SJCRH30 (cell line): ENCODE results near the gene CD2BP2. TPM values are rescaled to one million over a fixed set of nuclear protein-coding genes. Genes with fewer than 3 reads are reported as not detected.

ENCODE experiments used
- DNase-seq, 2 experiments: peaks; one replicate each; pipeline ENCODE4 v3.0.0-alpha.2; 2015 to 2020
- H3K27ac ChIP-seq: fragments of 250-450 bp; sonication (Bioruptor Pico); 2 replicates; pipeline ENCODE4 v1.5.1; 2020; ENCODE audit warnings: mild to moderate bottlenecking, moderate library complexity
- H3K27me3 ChIP-seq: fragments of 250-450 bp; sonication (Bioruptor Pico); 2 replicates; pipeline ENCODE4 v1.5.1; 2020; ENCODE audit warnings: mild to moderate bottlenecking, moderate library complexity
- H3K36me3 ChIP-seq: fragments of 250-450 bp; sonication (Bioruptor Pico); 2 replicates; pipeline ENCODE4 v1.5.1; 2020; ENCODE audit warnings: mild to moderate bottlenecking, moderate library complexity
- H3K4me1 ChIP-seq: fragments of 250-450 bp; sonication (Bioruptor Pico); 2 replicates; pipeline ENCODE4 v1.5.1; 2020; ENCODE audit warnings: mild to moderate bottlenecking, moderate library complexity
- H3K4me3 ChIP-seq: fragments of 250-450 bp; sonication (Bioruptor Pico); 2 replicates; pipeline ENCODE4 v1.5.1; 2020; ENCODE audit warnings: mild to moderate bottlenecking, moderate library complexity
- H3K9me3 ChIP-seq: fragments of 250-450 bp; sonication (Bioruptor Pico); replicated peaks from 2 replicates; pipeline ENCODE4 v1.5.1; 2020; ENCODE audit warnings: mild to moderate bottlenecking, moderate library complexity
- total RNA-seq: library from RNA; depleted of rRNA; stranded (reverse); fragments of >200 nt; shearing (Covaris generic); gene quantifications from 2 replicates; pipeline ENCODE4 v1.2.3, GENCODE V29; 2014

Gene CD2BP2
- total RNA-seq, 1 experiment from 2014 or later: 52.2 TPM

DNA sequence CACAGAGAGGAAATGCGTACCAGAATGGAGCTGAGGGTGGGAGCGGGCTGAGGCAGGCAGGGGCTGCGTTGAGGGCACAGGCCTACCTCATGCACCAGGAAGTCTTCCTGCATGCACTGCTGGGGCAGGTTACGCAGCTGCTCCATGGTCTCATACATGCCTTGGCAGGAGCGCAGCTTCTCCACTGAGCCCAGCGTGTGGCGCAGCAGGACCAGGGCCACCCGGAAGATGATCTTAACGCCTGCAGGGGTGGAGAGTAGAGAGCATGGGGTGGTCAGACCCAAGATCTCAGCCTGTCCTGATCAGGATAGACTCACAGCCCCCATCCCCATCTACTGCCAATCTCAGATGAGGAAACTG lies 3.4 kb upstream of the CD2BP2 start:
- Histone ChIP-seq H3K27ac (no peak overlapping the region), H3K4me3 (no peak overlapping the region), H3K9me3 (no peaks in the 10 kb centered on the region), H3K36me3 (peaks cover 31% of the 10 kb centered on the region; the same call in 1 of the 2 replicates), H3K27me3 (no peaks in the 10 kb centered on the region), H3K4me1 (peaks cover 3% of the 10 kb centered on the region; the same call in 1 of the 2 replicates)
- no peak for DNase-seq

DNA sequence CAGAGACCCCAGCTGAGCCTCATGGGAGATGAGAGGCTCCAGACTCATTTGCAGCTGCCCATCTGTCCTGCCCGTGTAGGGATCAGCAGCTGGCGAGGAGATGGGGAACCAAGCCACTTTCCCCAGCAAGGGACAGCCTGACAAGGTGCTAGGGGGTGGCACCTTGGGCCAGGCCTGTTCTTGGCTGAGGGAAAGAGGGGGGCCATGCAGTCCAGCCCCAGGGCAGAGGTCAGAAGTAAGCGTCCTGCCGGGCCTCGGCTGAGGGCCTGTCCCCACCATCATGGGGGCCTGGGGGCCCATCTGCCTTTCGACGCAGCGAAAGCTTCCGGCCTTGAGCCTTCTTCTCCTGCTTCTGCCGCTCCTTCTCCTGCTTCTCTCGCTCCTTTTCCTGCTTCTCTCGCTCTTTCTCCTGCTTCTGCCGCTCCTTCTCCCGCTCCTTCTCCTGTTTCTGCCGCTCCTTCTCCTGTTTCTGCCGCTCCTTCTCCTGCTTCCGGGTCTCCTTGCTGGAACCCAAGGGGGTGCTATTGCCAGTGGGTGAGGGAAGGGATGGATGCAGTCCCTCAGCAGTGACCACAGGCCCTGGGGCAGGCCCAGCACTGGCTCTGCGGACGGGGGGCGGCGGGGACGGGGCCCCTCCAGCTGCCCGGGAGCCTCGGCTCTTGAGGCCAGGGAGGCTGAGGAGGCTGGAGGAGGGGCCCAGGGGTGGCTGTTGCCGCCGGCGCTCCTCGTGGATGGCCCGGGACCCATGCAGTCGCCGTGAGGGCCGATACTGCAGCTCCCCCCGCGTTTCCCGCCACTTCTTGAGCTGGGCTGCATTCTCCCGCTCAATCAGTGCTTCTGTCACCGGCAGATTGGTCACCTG lies 2.8 kb upstream of the CD2BP2 start:
- DNase-seq: no peak
- H3K27me3 ChIP-seq: no peaks in the 10 kb centered on the region
- no peak overlapping the region for H3K27ac ChIP-seq
- peaks cover 3% of the 10 kb centered on the region; the same call in 1 of the 2 replicates for H3K4me1 ChIP-seq
- no peaks in the 10 kb centered on the region for H3K9me3 ChIP-seq
- peaks cover 30% of the 10 kb centered on the region for H3K36me3 ChIP-seq
- H3K4me3 ChIP-seq: no peak overlapping the region

- no peak for DNase-seq
- Histone ChIP-seq H3K27me3 (no peaks in the 10 kb centered on the region), H3K36me3 (peaks cover 31% of the 10 kb centered on the region), H3K9me3 (no peaks in the 10 kb centered on the region), H3K27ac (no peak overlapping the region), H3K4me3 (no peak overlapping the region), H3K4me1 (peaks cover 3% of the 10 kb centered on the region; the same call in 1 of the 2 replicates)
These were observed 2.1 kb upstream of the CD2BP2 start for GRCh38 chr16:30357085-30357714.

DNA sequence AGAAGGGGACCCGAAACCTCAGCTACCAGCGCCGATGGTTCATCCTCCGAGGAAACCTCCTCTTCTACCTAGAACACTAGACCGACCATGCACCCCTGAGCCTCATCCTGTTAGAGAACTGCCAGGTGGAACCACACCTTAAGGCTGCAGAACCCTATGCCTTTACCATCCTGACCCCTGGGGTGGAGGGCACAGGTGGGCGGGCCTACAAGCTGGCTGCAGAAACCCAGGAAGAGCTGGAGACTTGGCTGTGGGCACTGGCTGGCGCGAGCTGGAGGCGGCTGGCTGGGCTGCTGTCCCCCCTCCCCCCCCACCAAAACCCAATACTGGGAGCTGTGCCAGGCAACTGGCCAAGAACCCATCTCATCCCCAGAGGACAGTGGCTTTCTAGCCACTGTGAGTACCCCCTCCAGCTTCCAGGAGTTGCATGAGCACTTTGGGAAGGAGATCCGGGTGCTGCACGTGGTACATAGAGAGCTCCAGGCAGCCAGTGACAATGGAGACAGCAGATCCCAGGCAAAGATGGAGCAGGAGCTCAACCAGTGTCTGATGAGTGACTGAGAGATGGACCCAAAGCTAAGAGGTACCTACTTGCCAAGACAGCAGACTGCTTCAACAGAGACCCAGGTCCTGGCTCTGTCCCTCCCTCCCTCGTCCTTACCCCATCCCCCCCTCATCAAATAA lies 1.4 kb upstream of the CD2BP2 start:
- H3K4me3 ChIP-seq: no peak overlapping the region
- H3K4me1 ChIP-seq: peaks cover 3% of the 10 kb centered on the region; the same call in 1 of the 2 replicates
- H3K9me3 ChIP-seq: no peaks in the 10 kb centered on the region
- DNase-seq: no peak
- H3K36me3 ChIP-seq: peaks cover 32% of the 10 kb centered on the region
- no peaks in the 10 kb centered on the region for H3K27me3 ChIP-seq
- no peak overlapping the region for H3K27ac ChIP-seq

GRCh38 chr16:30355954-30356308 lies 823 bp upstream of the CD2BP2 start:
- Histone ChIP-seq H3K4me1 (peaks cover 3% of the 10 kb centered on the region; the same call in 1 of the 2 replicates), H3K27ac (peak overlapping the region; percentile 93), H3K27me3 (no peaks in the 10 kb centered on the region), H3K9me3 (no peaks in the 10 kb centered on the region), H3K36me3 (peaks cover 33% of the 10 kb centered on the region), H3K4me3 (peak overlapping the region; percentile 88)
- no peak for DNase-seq

DNA sequence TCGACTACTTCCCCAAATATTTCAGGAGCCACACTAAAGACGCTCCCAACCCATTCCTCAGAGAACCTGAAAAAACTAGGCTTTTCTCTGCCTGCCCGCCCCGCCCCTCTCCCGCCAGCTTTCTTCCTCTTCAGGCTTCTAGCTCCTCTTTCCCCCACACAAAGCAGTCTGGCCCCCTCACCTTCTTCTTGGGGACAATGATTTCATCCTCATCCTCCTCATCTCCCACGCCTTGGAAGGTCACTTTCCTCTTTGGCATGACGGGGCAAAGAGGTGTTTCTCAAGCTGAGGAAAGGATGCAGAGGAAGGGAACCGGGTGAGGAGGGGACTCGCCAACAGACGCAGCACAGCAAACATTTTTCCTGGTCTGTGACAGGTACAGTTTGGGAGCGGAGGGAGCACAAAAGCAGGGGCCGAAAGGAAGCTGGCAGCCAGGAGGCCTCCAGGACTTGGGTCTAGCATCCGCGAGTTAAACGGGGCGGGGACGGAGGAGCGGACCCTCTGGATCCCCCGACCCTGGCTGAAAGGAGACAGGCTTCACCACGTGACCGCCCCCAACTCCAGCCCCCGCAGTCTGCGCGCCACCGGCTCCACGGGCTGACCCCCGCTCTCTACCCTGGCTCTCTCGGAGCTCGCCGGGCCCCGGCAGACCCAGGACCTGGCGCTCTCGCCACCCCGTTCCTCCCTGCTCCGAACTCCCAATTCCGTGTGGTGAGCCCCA lies 525 bp downstream of the CD2BP2 start:
- peak in 1 of 2 experiments; percentile 39 for DNase-seq

GRCh38 chr16:30353438-30354129 lies 1.5 kb downstream of the CD2BP2 start:
- Histone ChIP-seq H3K36me3 (peaks cover 36% of the 10 kb centered on the region), H3K27me3 (no peaks in the 10 kb centered on the region), H3K4me1 (peaks cover 3% of the 10 kb centered on the region; the same call in 1 of the 2 replicates), H3K27ac (no peak overlapping the region), H3K4me3 (no peak overlapping the region; the same call in 1 of the 2 replicates), H3K9me3 (no peaks in the 10 kb centered on the region)
- DNase-seq: no peak

More for the DNA sequence above, 525 bp downstream of the CD2BP2 start:
- H3K27me3 ChIP-seq: no peaks in the 10 kb centered on the region
- H3K36me3 ChIP-seq: peaks cover 42% of the 10 kb centered on the region
- peak overlapping the region; percentile 88 for H3K4me3 ChIP-seq
- peak overlapping the region; percentile 93 for H3K27ac ChIP-seq
- H3K4me1 ChIP-seq: peaks cover 3% of the 10 kb centered on the region; the same call in 1 of the 2 replicates
- H3K9me3 ChIP-seq: no peaks in the 10 kb centered on the region

DNA sequence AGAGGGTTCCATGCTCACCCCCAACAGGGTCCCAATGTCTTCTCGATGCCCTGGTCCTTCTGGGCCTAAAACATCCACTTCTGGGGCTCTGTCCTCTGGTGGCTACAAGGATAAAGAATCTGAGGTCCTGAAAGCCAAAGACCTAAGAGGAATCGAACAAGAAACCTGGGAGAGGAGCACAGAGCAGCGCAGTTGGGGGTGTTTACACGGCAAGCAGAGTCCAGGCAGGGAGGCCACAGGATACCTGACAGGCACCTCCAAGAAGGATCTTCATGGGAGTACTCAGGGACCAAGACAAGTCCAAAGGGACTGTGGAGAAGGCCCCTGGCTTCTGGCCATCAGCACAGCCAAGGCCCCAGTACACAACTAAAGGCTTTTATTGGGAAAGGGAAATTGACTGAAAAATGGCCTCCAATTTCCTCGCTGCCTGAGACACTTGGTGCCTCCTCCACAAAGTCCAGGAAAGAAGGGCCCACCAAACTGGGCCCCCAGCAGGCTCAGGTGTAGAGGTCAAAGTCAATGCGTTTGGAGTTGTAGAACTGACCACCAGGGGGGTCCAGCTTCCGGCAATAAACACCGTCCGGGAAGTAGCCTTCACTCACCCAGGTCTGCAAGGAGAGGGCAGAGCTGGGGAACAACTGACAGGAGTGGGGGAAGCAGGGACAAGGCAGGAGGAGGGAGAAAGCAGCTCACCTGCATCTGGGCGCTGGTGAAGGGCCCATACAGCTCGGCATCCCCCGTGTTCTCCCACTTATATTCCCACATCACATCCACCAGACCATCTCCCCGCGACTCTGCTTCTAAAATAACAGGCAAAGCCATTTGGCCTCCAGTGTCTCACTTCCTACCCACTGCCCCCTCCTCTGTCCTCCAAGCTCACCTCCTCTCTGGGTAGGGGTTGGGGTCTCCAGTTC lies 2.4 kb downstream of the CD2BP2 start:
- Histone ChIP-seq H3K4me3 (no peak overlapping the region), H3K27ac (no peak overlapping the region), H3K27me3 (no peaks in the 10 kb centered on the region), H3K36me3 (peaks cover 33% of the 10 kb centered on the region), H3K4me1 (peaks cover 3% of the 10 kb centered on the region; the same call in 1 of the 2 replicates), H3K9me3 (no peaks in the 10 kb centered on the region)
- DNase-seq: no peak

- Histone ChIP-seq H3K27ac (no peak overlapping the region), H3K36me3 (peaks cover 28% of the 10 kb centered on the region)
These were observed 3.3 kb downstream of the CD2BP2 start for GRCh38 chr16:30351586-30352419.

DNA sequence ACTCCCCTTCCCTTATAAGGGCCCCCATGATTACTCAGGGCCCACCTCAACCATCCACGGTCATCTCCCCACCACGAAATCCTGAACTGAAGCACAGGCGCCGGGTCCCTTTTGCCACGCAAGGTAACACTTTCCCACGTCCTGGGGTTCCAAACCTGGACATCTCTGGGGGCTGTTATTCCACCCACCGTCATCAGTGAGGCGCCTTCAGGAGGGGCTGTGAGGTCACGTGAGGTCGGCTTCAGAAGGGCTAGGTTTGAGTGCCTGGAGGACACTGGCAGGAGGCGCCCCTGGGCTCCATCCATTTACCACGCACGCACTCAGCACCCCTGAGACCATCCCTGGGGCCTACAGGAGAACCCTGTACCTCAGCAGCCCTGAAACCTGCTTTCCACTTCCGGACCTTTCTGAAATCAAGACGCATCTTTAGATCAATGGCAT lies 4.1 kb downstream of the CD2BP2 start:
- Histone ChIP-seq H3K4me1 (peaks cover 3% of the 10 kb centered on the region; the same call in 1 of the 2 replicates), H3K27me3 (no peaks in the 10 kb centered on the region), H3K36me3 (peaks cover 28% of the 10 kb centered on the region), H3K27ac (no peak overlapping the region), H3K9me3 (no peaks in the 10 kb centered on the region), H3K4me3 (no peak overlapping the region)
- DNase-seq: no peak

More at GRCh38 chr16:30351586-30352419, 3.3 kb downstream of the CD2BP2 start:
- Histone ChIP-seq H3K9me3 (no peaks in the 10 kb centered on the region), H3K4me3 (no peak overlapping the region), H3K4me1 (peaks cover 3% of the 10 kb centered on the region; the same call in 1 of the 2 replicates), H3K27me3 (no peaks in the 10 kb centered on the region)
- no peak for DNase-seq

GRCh38 chr16:30350134-30350871 lies 4.8 kb downstream of the CD2BP2 start:
- H3K4me3 ChIP-seq: no peak overlapping the region
- no peaks in the 10 kb centered on the region for H3K27me3 ChIP-seq
- no peaks in the 10 kb centered on the region for H3K9me3 ChIP-seq
- no peak for DNase-seq
- H3K36me3 ChIP-seq: peaks cover 28% of the 10 kb centered on the region
- H3K4me1 ChIP-seq: peaks cover 3% of the 10 kb centered on the region; the same call in 1 of the 2 replicates
- no peak overlapping the region for H3K27ac ChIP-seq

DNA sequence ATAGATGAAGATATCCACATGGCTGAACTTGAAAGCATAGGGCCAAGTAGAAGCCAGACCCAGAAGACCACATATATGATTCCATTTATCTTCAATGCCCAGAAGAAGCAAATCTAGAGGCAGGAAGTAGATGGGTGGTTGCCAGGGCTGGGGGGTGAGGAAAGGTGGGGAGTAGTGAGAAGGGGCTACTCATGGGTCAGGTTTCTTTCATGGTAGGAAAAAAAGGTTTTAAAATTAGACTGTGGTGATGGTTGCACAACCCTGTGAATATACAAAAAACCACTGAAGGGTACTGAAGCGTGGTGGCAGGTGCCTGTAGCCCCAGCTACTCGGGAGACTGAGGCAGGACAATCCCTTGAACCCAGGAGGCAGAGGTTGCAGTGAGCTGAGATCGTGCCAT lies 5.4 kb downstream of the CD2BP2 start:
- no peak for DNase-seq
- Histone ChIP-seq H3K27ac (no peak overlapping the region), H3K36me3 (peaks cover 28% of the 10 kb centered on the region), H3K9me3 (no peaks in the 10 kb centered on the region), H3K4me1 (peaks cover 3% of the 10 kb centered on the region; the same call in 1 of the 2 replicates), H3K4me3 (no peak overlapping the region), H3K27me3 (no peaks in the 10 kb centered on the region)
